Keratinocyte (primary cell): Measurements from ENCODE around the gene ESRRG.

Experiments
- EZH2 ChIP-seq: IDR thresholded peaks from one replicate; pipeline ENCODE4 v1.6.1; 2012; ENCODE audit warnings: inconsistent platforms, mild to moderate bottlenecking, low read length, moderate library complexity
- TF ChIP-seq, protein P1 (sequence below), 3 experiments: IDR thresholded peaks in 1 of 3; conservative IDR thresholded peaks in 1 of 3; optimal IDR thresholded peaks in 1 of 3; 2 replicates in 2 of 3; 3 replicates in 1 of 3; pipeline versions ENCODE3 to v1.5.1; 2011; ENCODE audit warnings: low read length in 3 of 3, mild to moderate bottlenecking in 3 of 3, moderate library complexity in 2 of 3, control low read depth in 1 of 3, inconsistent platforms in 1 of 3; ENCODE audit not compliant: insufficient read depth in 2 of 3; ENCODE audit errors: extremely low read depth in 1 of 3

DNA sequence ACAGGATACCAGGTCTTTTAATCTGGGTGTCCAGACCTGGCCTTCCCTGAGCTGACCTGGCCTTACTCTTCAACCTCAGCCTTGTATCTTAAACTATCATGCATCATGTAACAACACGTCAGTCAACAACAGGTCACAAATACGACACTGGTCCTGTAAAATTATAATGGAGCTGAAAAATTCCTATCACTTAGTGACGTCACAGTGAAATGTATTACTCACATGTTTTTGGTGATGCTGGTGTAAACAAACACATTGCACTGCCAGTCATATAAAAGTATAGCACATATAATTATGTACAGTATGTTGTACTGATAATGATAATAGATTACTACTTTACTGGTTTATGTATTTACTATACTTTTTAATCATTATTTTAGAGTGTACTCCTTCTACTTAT, 31.5 kb downstream of the ESRRG start:
- TF ChIP-seq, protein P1, sequence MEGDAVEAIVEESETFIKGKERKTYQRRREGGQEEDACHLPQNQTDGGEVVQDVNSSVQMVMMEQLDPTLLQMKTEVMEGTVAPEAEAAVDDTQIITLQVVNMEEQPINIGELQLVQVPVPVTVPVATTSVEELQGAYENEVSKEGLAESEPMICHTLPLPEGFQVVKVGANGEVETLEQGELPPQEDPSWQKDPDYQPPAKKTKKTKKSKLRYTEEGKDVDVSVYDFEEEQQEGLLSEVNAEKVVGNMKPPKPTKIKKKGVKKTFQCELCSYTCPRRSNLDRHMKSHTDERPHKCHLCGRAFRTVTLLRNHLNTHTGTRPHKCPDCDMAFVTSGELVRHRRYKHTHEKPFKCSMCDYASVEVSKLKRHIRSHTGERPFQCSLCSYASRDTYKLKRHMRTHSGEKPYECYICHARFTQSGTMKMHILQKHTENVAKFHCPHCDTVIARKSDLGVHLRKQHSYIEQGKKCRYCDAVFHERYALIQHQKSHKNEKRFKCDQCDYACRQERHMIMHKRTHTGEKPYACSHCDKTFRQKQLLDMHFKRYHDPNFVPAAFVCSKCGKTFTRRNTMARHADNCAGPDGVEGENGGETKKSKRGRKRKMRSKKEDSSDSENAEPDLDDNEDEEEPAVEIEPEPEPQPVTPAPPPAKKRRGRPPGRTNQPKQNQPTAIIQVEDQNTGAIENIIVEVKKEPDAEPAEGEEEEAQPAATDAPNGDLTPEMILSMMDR (optimal IDR thresholded peaks at IDR 0.05 in 1 of 3, IDR thresholded peaks at IDR 0.05 in 1 of 3, conservative IDR thresholded peaks at IDR 0.05 in 1 of 3; ENCODE audit: extremely low read depth in 1 of 3, insufficient read depth in 2 of 3, low read length in 3 of 3), result no peak
- no peak for TF ChIP-seq EZH2
